ENCODE measurements around the gene DNM2.
"Not testable (repeated sequence)": the region's sequence is repeated elsewhere in the genome, so short reads cannot be mapped to it uniquely, and the experiment has no call there.

Gene DNM2

GRCh38 chr19:10751109-10751953, 33.5 kb downstream of the DNM2 start:
- no peak for DNase-seq (ENCODE audit: low read depth in 2 of 3, low spot score in 2 of 3)

GRCh38 chr19:10752237-10752912, 34.5 kb downstream of the DNM2 start:
- no peak for DNase-seq (ENCODE audit: low read depth in 2 of 3, low spot score in 2 of 3)

DNA sequence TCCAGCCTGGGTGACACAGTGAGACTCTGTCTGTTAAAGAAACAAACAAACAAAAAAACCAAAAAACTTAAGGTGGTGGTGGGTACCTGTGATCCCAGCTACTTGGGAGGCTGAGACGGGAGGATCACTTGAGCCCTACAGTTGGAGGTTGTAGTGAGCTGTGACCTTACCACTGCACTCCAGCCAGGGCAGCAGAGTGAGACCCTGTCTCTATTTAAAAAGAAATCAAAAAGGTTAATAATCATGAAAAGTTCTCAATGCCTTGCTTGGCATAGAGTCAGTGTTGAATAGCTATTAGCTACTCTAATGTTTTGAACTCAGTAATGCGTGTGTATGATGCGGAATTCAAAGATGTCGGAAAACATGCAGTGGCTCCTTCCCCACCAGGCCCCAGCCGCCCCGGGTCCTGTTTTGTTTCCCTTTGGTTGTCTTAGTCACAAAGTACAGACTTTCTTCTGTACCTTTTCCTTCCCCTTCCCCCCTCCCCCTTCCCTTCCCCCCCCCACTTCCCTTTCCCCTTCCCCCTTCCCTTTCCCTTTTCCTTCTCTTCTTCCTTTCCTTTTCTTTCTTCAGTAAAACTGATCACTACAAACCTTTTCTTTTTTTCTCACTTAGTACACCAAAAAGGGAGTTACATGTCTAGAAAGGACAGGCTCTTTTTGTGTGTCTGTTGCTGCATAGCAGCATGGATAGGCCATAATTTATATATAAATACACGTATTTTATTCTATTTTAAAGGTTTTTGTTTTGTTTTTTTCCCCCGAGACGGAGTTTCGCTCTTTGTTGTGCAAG, 35.2 kb downstream of the DNM2 start:
- no peak for DNase-seq (ENCODE audit: low read depth in 2 of 3, low spot score in 2 of 3)

DNA sequence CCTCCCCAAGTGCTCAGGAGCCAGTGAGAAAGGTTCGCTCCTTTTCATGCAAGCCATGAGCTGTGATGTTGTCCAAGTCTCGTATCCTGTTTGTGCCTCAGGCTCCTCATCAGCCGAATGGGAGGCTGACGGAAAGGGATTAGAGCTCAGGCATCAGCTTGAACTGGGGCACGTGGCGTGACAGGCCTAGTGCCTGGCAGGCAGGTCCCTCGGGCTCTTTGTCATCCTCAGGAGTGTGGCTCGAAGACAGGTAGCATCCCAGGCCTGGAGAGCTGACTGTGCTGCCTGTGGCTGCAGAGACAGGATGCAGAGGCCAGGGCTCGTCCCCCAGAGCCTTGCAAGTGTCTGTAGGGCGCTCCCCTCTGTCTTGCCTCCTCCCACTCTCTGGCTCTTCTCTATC, 38.5 kb downstream of the DNM2 start:
- no peak for DNase-seq (ENCODE audit: low read depth in 2 of 3, low spot score in 2 of 3)

- DNase-seq (ENCODE audit: low read depth in 2 of 3, low spot score in 2 of 3) = no peak
Measured at GRCh38 chr19:10756791-10757190, 38.9 kb downstream of the DNM2 start.

GRCh38 chr19:10758050-10758449, 40.2 kb downstream of the DNM2 start:
- not testable (repeated sequence) for DNase-seq (ENCODE audit: low read depth in 2 of 3, low spot score in 2 of 3)

DNA sequence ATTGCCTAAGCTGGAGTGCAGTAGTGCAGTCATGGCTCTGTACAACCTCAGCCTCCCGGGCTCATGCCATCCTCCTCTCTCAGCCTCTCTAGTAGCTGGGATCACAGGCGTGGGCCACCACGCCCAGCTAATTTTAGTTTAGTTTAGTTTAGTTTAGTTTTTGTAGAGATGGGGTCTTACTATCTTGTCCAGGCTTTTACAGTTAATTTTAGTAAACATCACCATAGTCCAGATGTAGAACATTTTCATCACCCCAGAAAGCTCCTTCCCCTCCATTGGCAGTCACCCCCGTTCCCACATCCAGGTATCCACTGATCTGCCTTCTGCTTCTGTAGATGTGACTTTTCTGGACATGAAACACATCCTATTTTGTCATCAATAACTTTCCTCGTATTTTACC, 41.1 kb downstream of the DNM2 start:
- no peak for DNase-seq (ENCODE audit: low read depth in 2 of 3, low spot score in 2 of 3)

- no peak for DNase-seq (ENCODE audit: low read depth in 2 of 3, low spot score in 2 of 3)
Measured at GRCh38 chr19:10760273-10760944, 42.5 kb downstream of the DNM2 start.

GRCh38 chr19:10761443-10762250, 43.8 kb downstream of the DNM2 start:
- no peak for DNase-seq (ENCODE audit: low read depth in 2 of 3, low spot score in 2 of 3)

DNA sequence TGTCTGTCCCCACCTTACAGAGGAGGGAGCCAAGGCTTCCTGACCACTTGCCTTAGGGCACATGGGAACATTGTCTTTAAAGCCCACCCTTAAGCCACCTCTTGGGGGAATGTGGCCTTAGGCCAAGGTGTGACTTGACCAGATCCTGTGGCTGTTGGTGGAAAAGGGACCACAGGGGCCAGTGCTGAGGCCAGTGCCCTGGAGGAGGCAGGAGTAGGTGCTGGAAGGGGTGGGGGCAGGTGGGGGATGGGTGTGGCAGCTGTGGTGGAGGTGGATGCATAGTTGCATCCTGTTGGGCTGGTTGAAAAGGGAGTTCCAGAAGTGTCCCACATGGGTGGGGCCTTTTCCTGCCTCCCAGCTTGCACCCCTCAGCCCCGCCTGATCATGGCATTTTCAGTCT, 44.8 kb downstream of the DNM2 start:
- no peak for DNase-seq (ENCODE audit: low read depth in 2 of 3, low spot score in 2 of 3)

GRCh38 chr19:10763411-10763810, 45.5 kb downstream of the DNM2 start:
- no peak for DNase-seq (ENCODE audit: low read depth in 2 of 3, low spot score in 2 of 3)

DNA sequence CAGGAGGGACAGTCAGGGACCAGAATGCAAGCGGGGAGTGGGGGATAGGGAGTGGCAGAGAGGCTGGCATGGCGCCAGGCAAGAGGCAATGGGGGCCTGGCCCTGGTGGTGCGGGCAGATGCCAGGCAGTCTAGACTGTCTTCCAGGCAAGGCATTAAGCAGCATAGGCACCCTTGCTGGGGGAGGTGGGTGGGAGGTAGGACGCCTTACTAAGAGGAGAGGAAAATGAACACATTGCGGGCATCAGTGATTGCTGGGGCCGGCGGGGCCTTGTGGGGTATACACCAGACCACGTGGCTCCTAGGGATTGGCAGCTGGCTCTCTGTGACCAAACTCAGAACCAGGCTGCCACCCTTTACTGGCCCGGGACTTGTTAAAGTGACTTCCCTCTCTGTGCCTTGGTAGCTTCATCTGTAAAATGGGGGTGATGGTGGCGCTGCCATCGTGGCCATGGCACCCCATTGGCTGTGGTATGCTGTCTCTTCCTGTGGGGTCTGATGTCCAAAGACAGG, 46.0 kb downstream of the DNM2 start:
- DNase-seq (ENCODE audit: low read depth in 2 of 3, low spot score in 2 of 3) = no peak

DNA sequence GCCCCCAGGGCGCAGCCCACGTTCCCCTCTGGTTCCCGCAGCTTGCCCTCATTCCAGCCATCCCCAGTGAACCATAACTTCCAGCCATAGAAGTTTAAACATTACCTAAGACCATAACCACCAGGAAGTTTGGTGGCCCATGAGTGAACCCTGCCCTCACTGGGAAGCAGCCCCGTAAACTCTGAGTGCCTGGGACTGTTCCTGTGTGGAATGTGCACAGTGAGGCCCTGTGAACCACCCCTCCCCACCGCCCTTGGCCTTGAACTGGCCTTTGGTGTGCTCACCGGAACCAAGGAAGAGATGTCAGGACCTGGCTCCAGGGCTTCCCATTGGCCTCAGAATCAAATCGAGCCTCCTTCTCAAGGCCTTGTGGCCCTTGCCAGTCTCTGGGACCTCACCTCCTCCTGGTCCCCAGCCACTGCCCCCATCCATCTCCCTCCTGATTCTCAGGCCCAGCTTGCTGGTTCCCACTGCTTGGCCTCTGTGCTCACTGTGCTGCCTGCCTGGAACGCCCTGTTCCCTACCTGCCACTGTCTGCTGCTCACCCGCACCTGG, 46.5 kb downstream of the DNM2 start:
- no peak for DNase-seq (ENCODE audit: low read depth in 2 of 3, low spot score in 2 of 3)

DNA sequence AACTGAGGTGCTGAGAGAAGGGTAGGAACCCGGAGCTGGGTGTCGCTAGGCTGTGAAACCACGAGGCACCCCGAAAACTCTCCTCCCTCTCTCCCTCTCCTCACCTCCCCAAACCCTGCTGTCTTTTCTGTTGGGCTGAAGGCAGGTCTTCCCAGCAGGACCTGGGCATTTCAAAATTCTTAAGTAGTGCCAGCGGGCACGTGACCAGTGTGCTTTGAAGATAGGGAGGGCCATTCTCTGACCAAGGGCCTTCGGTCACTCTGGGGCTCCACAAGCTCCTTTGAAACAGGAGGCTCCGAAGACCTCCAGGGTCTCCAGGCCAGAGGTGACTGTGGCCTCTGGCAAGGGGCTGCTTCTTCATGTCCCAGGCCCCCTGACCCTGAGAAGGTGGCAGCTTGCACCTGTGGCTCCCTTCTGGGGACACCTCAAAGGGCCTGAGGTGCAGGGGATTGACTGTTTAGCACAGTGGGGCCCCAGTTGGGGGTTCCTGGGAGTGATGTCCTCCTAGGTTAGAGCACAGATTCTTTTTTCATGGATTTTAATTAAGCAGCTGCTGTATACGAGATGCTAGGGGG, 48.3 kb downstream of the DNM2 start:
- DNase-seq (ENCODE audit: low read depth in 2 of 3, low spot score in 2 of 3) = no peak

DNA sequence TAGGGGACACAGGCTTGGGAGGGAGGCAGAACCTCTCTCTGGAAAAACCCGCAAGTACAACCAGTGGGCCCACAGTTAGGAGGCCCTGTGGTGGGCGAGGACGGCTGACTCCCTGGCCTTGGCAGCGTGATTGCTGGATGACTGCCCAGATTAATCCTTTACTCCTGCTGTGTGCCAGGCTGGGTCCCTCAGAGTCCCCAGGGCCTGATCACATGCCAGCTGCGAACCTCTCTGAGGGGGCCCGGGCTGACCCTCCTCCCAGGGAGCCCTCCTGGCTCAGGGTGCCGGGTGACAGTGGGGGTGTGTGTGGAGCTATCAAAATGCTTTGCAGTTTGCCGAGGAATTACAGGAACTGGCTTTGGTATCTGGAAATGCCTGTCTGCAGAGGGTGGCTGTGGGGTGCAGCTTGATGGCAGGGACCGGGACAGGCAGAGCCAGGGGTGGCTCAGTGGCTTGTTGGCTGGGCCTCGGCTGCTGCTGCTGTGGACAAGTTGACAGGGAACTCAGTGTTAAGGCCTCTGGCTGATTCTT, 48.9 kb downstream of the DNM2 start:
- no peak for DNase-seq (ENCODE audit: low read depth in 2 of 3, low spot score in 2 of 3)

DNA sequence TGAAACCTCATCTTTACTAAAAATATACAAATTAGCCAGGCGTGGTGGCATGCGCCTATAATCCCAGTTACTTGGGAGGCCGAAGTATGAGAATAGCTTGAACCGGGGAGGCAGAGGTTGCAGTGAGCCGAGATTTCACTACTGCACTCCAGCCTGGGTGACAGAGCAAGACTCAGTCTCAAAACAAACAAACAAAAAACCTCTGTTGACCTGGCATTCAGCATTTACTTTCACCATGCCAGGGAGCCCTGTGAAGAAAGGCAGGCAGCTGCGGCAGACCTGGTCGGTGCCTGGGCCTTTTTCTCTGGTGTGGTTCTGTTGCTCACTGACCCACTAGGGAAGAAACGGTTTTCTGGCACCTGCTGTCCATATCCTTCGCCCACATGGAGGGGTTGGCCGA, 49.8 kb downstream of the DNM2 start:
- no peak for DNase-seq (ENCODE audit: low read depth in 2 of 3, low spot score in 2 of 3)

DNA sequence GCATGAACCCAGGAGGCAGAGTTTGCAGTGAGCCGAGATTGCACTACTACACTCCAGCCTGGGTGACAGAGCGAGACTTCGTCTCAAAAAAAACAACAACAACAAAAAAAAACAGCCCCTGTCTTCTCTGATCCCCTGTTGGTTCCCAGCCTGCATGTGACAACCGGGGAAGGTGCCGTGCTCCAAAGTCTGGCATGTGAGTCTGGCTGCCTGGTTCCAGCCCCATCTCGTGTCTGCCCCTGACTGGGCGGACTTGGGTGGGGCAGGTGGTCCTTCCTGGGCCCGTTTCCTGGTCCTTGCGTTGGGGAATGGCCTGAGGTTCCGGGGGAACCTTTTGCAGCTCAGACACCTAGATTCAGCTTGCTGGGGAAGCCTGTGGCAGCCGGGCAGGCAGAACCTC, 50.5 kb downstream of the DNM2 start:
- no peak for DNase-seq (ENCODE audit: low read depth in 2 of 3, low spot score in 2 of 3)

GRCh38 chr19:10768936-10769335, 51.1 kb downstream of the DNM2 start:
- DNase-seq (ENCODE audit: low read depth in 2 of 3, low spot score in 2 of 3) = no peak
